Effector memory CD8-positive, alpha-beta T cell (primary cell): ENCODE data around the gene ATG2B.
"Not testable (repeated sequence)": the region's sequence is repeated elsewhere in the genome, so short reads cannot be mapped to it uniquely, and the experiment has no call there.

Experiments
- ATAC-seq: fragments of 150-1000 bp; cut with Tn5 transposase; replicated peaks from 2 replicates; pipeline ENCODE4 v1.10.0; 2021; ENCODE audit warnings: mild to moderate bottlenecking, moderate library complexity
- DNase-seq, 3 experiments: peaks; one replicate each; pipeline ENCODE4 v3.0.0; 2021
- H3K27ac Mint-ChIP-seq, 2 donors: one replicate each; pipeline ENCODE4 v1.8.0; 2022; ENCODE audit warnings: mild to moderate bottlenecking in 2 of 2, mixed read lengths in 2 of 2, moderate library complexity in 2 of 2
- H3K27me3 Mint-ChIP-seq, 2 donors: one replicate each; pipeline ENCODE4 v1.8.0; 2022; ENCODE audit warnings: mixed read lengths in 2 of 2
- H3K36me3 Mint-ChIP-seq: one replicate; pipeline ENCODE4 v1.8.0; 2022; ENCODE audit warnings: mild to moderate bottlenecking, moderate library complexity, mixed read lengths; ENCODE audit not compliant: insufficient read depth
- H3K4me1 Mint-ChIP-seq, 2 donors: one replicate each; pipeline ENCODE4 v1.8.0; 2022; ENCODE audit warnings: low read depth in 2 of 2, mixed read lengths in 2 of 2
- H3K4me3 Mint-ChIP-seq, 2 donors: one replicate each; pipeline ENCODE4 v1.8.0; 2022; ENCODE audit warnings: mild to moderate bottlenecking in 2 of 2, mixed read lengths in 2 of 2, moderate library complexity in 2 of 2
- H3K9me3 Mint-ChIP-seq, 2 donors: one replicate each; pipeline ENCODE4 v1.8.0; 2022; ENCODE audit warnings: mixed read lengths in 2 of 2

Gene ATG2B

GRCh38 chr14:96362071-96362964, 823 bp downstream of the ATG2B start:
- Mint-ChIP-seq H3K36me3 (peaks cover 12% of the 10 kb centered on the region), H3K4me3 (peak overlapping the region; percentile 88 to 89), H3K27ac (peak overlapping the region; percentile 87 to 92), H3K9me3 (no peaks in the 10 kb centered on the region), H3K27me3 (no peaks in the 10 kb centered on the region), H3K4me1 (peaks cover 32 to 55% of the 10 kb centered on the region in 2 donors)
- DNase-seq (peak; percentile 35 to 57 (median 41)), ATAC-seq (peak; percentile 35)

- Mint-ChIP-seq H3K27me3 (no peaks in the 10 kb centered on the region), H3K4me3 (no peak overlapping the region), H3K27ac (no peak overlapping the region), H3K9me3 (no peaks in the 10 kb centered on the region), H3K4me1 (peaks cover 30 to 52% of the 10 kb centered on the region in 2 donors), H3K36me3 (peaks cover 15% of the 10 kb centered on the region)
- DNase-seq, result no peak
- no peak for ATAC-seq
Observed at GRCh38 chr14:96359959-96360358, 3.2 kb downstream of the ATG2B start.

- H3K4me3 Mint-ChIP-seq, result no peak overlapping the region
- H3K36me3 Mint-ChIP-seq, result peaks cover 13% of the 10 kb centered on the region
- peak overlapping the region in 1 of 2 donors; percentile 7 for H3K27ac Mint-ChIP-seq
- H3K27me3 Mint-ChIP-seq, result no peaks in the 10 kb centered on the region
- DNase-seq, result no peak
- H3K9me3 Mint-ChIP-seq, result no peaks in the 10 kb centered on the region
- no peak for ATAC-seq
- peaks cover 19 to 38% of the 10 kb centered on the region in 2 donors for H3K4me1 Mint-ChIP-seq
Observed at GRCh38 chr14:96357216-96357615, 5.9 kb downstream of the ATG2B start.

GRCh38 chr14:96354246-96354645, 8.9 kb downstream of the ATG2B start:
- Mint-ChIP-seq H3K4me3 (no peak overlapping the region), H3K9me3 (no peaks in the 10 kb centered on the region), H3K27ac (no peak overlapping the region), H3K36me3 (peaks cover 7% of the 10 kb centered on the region), H3K4me1 (peaks cover 9 to 27% of the 10 kb centered on the region in 2 donors), H3K27me3 (no peaks in the 10 kb centered on the region)
- DNase-seq, result no peak
- ATAC-seq, result no peak

GRCh38 chr14:96352708-96353107, 10.4 kb downstream of the ATG2B start:
- Mint-ChIP-seq H3K9me3 (no peaks in the 10 kb centered on the region), H3K27ac (no peak overlapping the region), H3K27me3 (no peaks in the 10 kb centered on the region), H3K36me3 (peaks cover 7% of the 10 kb centered on the region), H3K4me1 (peaks cover 9 to 21% of the 10 kb centered on the region in 2 donors), H3K4me3 (no peak overlapping the region)
- ATAC-seq (no peak), DNase-seq (no peak)

GRCh38 chr14:96351986-96352385, 11.2 kb downstream of the ATG2B start:
- Mint-ChIP-seq H3K4me1 (peaks cover 9 to 22% of the 10 kb centered on the region in 2 donors), H3K9me3 (no peaks in the 10 kb centered on the region), H3K27me3 (no peaks in the 10 kb centered on the region), H3K36me3 (peaks cover 7% of the 10 kb centered on the region), H3K27ac (no peak overlapping the region), H3K4me3 (no peak overlapping the region)
- ATAC-seq (no peak), DNase-seq (no peak)

GRCh38 chr14:96349286-96350075, 13.7 kb downstream of the ATG2B start:
- H3K36me3 Mint-ChIP-seq, result no peaks in the 10 kb centered on the region
- no peak for DNase-seq
- no peak overlapping the region for H3K4me3 Mint-ChIP-seq
- ATAC-seq, result no peak
- peaks cover 8 to 23% of the 10 kb centered on the region in 2 donors for H3K4me1 Mint-ChIP-seq
- H3K27ac Mint-ChIP-seq, result no peak overlapping the region
- no peaks in the 10 kb centered on the region for H3K27me3 Mint-ChIP-seq
- no peaks in the 10 kb centered on the region for H3K9me3 Mint-ChIP-seq

GRCh38 chr14:96347957-96348356, 15.2 kb downstream of the ATG2B start:
- not testable (repeated sequence) for DNase-seq, H3K9me3 Mint-ChIP-seq, H3K36me3 Mint-ChIP-seq, H3K4me3 Mint-ChIP-seq, H3K27ac Mint-ChIP-seq, H3K27me3 Mint-ChIP-seq, ATAC-seq
- peaks cover 5 to 23% of the 10 kb centered on the region in 2 donors for H3K4me1 Mint-ChIP-seq

GRCh38 chr14:96345669-96346068, 17.5 kb downstream of the ATG2B start:
- Mint-ChIP-seq H3K27ac (no peak overlapping the region), H3K27me3 (no peaks in the 10 kb centered on the region), H3K9me3 (no peaks in the 10 kb centered on the region), H3K36me3 (peaks cover 14% of the 10 kb centered on the region), H3K4me3 (no peak overlapping the region), H3K4me1 (peaks cover 4 to 19% of the 10 kb centered on the region in 2 donors)
- ATAC-seq, result no peak
- DNase-seq, result no peak

GRCh38 chr14:96341323-96341722, 21.8 kb downstream of the ATG2B start:
- H3K36me3 Mint-ChIP-seq, result peaks cover 25% of the 10 kb centered on the region

GRCh38 chr14:96338551-96338950, 24.6 kb downstream of the ATG2B start:
- Mint-ChIP-seq H3K36me3 (peaks cover 25% of the 10 kb centered on the region), H3K27me3 (no peaks in the 10 kb centered on the region), H3K4me3 (no peak overlapping the region)

More at GRCh38 chr14:96341323-96341722, 21.8 kb downstream of the ATG2B start:
- Mint-ChIP-seq H3K4me3 (no peak overlapping the region), H3K4me1 (no peaks in the 10 kb centered on the region), H3K27me3 (no peaks in the 10 kb centered on the region), H3K9me3 (no peaks in the 10 kb centered on the region), H3K27ac (no peak overlapping the region)
- DNase-seq (no peak), ATAC-seq (no peak)

GRCh38 chr14:96324219-96324618, 38.9 kb downstream of the ATG2B start:
- Mint-ChIP-seq H3K27ac (peak overlapping the region in 1 of 2 donors; percentile 25), H3K36me3 (peaks cover 48% of the 10 kb centered on the region), H3K4me3 (no peak overlapping the region), H3K9me3 (no peaks in the 10 kb centered on the region), H3K27me3 (no peaks in the 10 kb centered on the region), H3K4me1 (no peaks in the 10 kb centered on the region)
- no peak for ATAC-seq
- no peak for DNase-seq

More at GRCh38 chr14:96338551-96338950, 24.6 kb downstream of the ATG2B start:
- no peaks in the 10 kb centered on the region for H3K9me3 Mint-ChIP-seq
- no peak for ATAC-seq
- H3K4me1 Mint-ChIP-seq, result no peaks in the 10 kb centered on the region
- H3K27ac Mint-ChIP-seq, result peak overlapping the region in 1 of 2 donors; percentile 38
- DNase-seq, result no peak

- no peaks in the 10 kb centered on the region for H3K27me3 Mint-ChIP-seq
- no peaks in the 10 kb centered on the region for H3K9me3 Mint-ChIP-seq
- DNase-seq (no peak), ATAC-seq (no peak)
- H3K27ac Mint-ChIP-seq, result no peak overlapping the region
- no peak overlapping the region for H3K4me3 Mint-ChIP-seq
- H3K4me1 Mint-ChIP-seq, result no peaks in the 10 kb centered on the region
- peaks cover 48% of the 10 kb centered on the region for H3K36me3 Mint-ChIP-seq
Observed at GRCh38 chr14:96320605-96321004, 42.5 kb downstream of the ATG2B start.
